ENCODE results near the gene BCL6B. TPM values are rescaled to one million over a fixed set of nuclear protein-coding genes. Genes with fewer than 3 reads are reported as not detected.

BCL6B gene
- total RNA-seq, 4 donors from 2014 or later, result 9.7 to 32.8 (median 22.7) TPM

DNA sequence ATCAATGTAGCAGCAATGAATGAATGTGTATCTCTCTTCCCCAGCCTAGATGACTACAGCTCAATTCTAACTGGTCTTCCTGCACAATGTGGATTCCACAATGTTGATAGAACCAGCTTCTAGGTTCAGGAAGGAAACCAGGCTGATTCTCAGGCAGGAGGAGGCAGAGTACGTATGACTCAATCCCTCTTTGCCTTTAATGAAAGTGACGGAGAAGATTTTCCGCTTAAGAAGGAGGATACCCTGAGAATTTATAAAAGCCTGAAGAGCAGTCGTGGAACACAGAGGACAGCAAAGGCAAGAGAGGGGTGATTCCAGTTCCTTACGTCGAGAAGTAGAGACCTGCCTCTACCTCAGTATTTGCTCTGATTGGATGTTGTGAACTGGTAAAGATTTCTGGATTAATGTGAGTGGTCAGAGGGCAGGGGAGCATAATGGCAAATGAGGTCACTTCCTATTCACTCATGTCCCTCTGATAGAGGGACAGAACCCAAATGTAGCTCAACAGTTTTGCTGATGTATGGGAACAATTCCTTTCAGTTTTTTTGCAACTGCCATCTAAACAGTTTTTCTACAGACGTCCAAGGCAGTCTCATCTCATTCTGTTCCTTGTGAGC, 36.1 kb downstream of the BCL6B start:
- intact Hi-C loops (cut with DNase I; ENCODE audit: low total_unique reads), result loop anchor here (10.0 kb wide), 1 partner anchor 236 kb away; the partner anchor contains the start of gene YBX2
- TF ChIP-seq, protein P1, sequence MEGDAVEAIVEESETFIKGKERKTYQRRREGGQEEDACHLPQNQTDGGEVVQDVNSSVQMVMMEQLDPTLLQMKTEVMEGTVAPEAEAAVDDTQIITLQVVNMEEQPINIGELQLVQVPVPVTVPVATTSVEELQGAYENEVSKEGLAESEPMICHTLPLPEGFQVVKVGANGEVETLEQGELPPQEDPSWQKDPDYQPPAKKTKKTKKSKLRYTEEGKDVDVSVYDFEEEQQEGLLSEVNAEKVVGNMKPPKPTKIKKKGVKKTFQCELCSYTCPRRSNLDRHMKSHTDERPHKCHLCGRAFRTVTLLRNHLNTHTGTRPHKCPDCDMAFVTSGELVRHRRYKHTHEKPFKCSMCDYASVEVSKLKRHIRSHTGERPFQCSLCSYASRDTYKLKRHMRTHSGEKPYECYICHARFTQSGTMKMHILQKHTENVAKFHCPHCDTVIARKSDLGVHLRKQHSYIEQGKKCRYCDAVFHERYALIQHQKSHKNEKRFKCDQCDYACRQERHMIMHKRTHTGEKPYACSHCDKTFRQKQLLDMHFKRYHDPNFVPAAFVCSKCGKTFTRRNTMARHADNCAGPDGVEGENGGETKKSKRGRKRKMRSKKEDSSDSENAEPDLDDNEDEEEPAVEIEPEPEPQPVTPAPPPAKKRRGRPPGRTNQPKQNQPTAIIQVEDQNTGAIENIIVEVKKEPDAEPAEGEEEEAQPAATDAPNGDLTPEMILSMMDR (IDR thresholded peaks at IDR 0.05), result no peak
- TF ChIP-seq POLR2A (IDR thresholded peaks at IDR 0.05), result no peak
- Histone ChIP-seq H3K4me3 (no peak overlapping the region), H3K4me1 (no peaks in the 10 kb centered on the region), H3K36me3 (no peaks in the 10 kb centered on the region), H3K27me3 (no peaks in the 10 kb centered on the region), H3K9me3 (no peaks in the 10 kb centered on the region), H3K27ac (no peak overlapping the region)
- no peak for DNase-seq

DNA sequence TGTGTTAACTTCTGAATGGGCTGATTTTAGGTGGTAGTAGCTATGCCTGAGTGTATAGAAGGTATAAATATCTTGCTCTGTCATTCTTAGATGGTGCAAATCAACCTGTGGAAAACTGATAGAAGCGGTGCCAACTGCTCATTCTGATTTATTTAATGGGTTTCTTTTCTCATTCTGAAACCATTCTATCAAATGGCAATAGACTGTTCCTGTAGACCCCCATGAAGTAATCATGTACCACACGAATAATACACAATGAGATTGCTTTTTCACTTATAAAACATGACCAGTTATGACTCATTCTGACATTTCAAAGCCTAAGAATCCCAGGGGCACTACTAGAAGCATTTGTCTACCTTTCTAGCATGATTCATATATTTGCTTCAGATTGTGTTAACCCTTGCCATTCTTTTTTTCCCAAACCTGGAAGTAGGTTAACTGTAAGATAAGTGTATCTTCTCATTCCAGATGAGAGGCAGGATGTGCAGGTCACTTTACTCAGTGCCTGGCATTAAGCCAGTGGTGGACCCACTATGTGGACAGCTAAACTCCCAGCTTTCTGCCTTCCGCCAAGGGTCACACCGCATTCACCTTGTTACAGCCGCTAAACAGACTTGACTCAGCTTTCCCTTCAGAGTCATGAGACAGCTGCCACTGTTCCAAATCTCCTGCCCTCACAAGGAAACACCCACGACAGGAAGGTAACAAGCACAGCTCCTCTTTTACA, 37.5 kb downstream of the BCL6B start:
- H3K9me3 ChIP-seq, result no peaks in the 10 kb centered on the region
- H3K36me3 ChIP-seq, result no peaks in the 10 kb centered on the region
- no peak overlapping the region for H3K27ac ChIP-seq
- TF ChIP-seq, protein P1 (IDR thresholded peaks at IDR 0.05), result no peak
- no peak for TF ChIP-seq POLR2A (IDR thresholded peaks at IDR 0.05)
- no peak for DNase-seq
- no peak overlapping the region for H3K4me3 ChIP-seq
- intact Hi-C loops (cut with DNase I; ENCODE audit: low total_unique reads), result no loop called here
- H3K27me3 ChIP-seq, result no peaks in the 10 kb centered on the region
- H3K4me1 ChIP-seq, result no peaks in the 10 kb centered on the region

DNA sequence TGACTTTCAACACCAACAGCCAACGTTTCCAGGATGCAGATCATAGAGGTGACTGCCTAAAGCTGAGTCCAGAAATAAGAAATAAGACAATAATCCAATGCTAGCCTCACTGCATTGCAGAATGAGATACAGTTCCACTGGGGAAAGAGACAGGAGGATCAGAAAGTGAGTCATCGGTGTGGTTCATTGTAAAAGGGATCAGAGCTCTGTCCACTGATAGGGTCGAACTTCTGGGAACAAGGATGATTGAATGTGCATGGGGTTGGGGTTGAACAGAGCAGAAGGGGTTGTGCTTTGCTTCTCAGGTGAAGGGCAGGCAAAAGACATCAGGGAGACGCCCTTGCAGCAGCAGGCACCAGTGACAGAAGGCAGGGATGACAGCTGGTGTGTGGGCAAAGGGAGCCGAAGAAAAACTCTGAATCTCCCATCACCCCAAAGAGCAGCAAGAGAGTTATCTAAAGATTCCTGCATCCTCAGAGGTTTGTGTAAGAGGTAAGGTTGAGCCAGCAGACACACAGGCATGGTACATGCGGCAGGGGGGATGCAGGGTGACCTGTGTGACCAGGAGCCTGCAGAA, 40.8 kb downstream of the BCL6B start:
- no peaks in the 10 kb centered on the region for H3K4me1 ChIP-seq
- no peak overlapping the region for H3K4me3 ChIP-seq
- DNase-seq, result no peak
- H3K36me3 ChIP-seq, result no peaks in the 10 kb centered on the region
- peaks cover 0 to 3% of the 10 kb centered on the region in 2 donors for H3K9me3 ChIP-seq
- TF ChIP-seq, protein P1 (IDR thresholded peaks at IDR 0.05), result no peak
- TF ChIP-seq POLR2A (IDR thresholded peaks at IDR 0.05), result no peak
- H3K27me3 ChIP-seq, result no peaks in the 10 kb centered on the region
- H3K27ac ChIP-seq, result no peak overlapping the region
- intact Hi-C loops (cut with DNase I; ENCODE audit: low total_unique reads), result no loop called here

DNA sequence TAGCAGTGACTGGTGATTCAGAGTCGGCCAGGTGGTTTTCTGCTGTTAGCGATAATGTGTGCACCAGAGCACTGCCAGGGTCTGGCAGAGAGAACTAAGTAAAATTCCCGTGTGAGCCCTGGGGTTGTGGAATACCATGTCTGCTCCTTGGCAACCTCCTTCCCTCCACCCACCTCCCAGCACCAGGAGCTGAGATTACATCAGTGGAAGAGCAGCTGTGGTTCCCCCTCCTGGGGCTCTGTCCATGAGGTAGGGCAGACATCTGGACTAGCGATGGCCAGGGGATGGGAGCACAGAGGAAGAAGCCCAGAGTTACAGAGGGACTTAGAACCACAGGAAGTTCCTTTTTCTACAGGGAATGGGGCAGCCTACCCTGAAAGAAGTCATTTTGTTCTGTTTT, 41.4 kb downstream of the BCL6B start:
- intact Hi-C loops (cut with DNase I; ENCODE audit: low total_unique reads), result no loop called here
- TF ChIP-seq POLR2A (IDR thresholded peaks at IDR 0.05), result no peak
- TF ChIP-seq, protein P1 (IDR thresholded peaks at IDR 0.05), result no peak
- Histone ChIP-seq H3K9me3 (peaks cover 0 to 6% of the 10 kb centered on the region in 2 donors), H3K27ac (no peak overlapping the region), H3K4me1 (no peaks in the 10 kb centered on the region), H3K4me3 (no peak overlapping the region), H3K27me3 (no peaks in the 10 kb centered on the region), H3K36me3 (no peaks in the 10 kb centered on the region)
- no peak for DNase-seq

DNA sequence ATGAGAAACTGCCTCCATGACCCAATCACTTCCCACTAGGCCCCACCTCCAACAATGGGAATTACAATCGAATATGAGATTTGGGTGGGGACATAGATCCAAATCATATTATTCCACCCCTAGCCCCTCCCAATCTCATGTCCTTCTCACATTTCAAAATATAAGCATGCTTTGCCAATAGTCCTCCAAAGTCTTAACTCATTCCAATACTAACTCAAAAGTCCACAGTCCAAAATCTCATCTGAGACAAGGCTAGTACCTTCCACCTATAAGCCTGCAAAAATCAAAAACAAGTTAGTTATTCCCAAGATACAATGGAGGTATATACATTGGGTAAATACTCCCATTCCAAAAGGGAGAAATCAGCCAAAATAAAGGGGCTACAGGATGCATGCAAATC, 44.3 kb downstream of the BCL6B start:
- intact Hi-C loops (cut with DNase I; ENCODE audit: low total_unique reads), result no loop called here
- no peak for TF ChIP-seq POLR2A (IDR thresholded peaks at IDR 0.05)
- TF ChIP-seq, protein P1 (IDR thresholded peaks at IDR 0.05), result no peak
- no peaks in the 10 kb centered on the region for H3K4me1 ChIP-seq

More for the DNA sequence above, 44.3 kb downstream of the BCL6B start:
- no peak overlapping the region for H3K4me3 ChIP-seq
- DNase-seq, result no peak
- H3K27me3 ChIP-seq, result no peaks in the 10 kb centered on the region
- no peak overlapping the region for H3K27ac ChIP-seq
- H3K9me3 ChIP-seq, result peaks cover 0 to 6% of the 10 kb centered on the region in 2 donors
- no peaks in the 10 kb centered on the region for H3K36me3 ChIP-seq

Measured in uterus (tissue), 4 donors.